ENCODE measurements around the gene POU2AF1.

The POU2AF1 gene

GRCh38 chr11:111378861-111379601 is at the start of gene POU2AF1:
Gene POU2AF1, minus strand, starts transcription at chr11:111379275. Its CDS starts 98 bp downstream, at chr11:111379177.
- no peak for DNase-seq

GRCh38 chr11:111428113-111428876 is 49.2 kb upstream of the POU2AF1 start:
- no peak for DNase-seq

- DNase-seq: no peak
Measured at GRCh38 chr11:111427471-111427912, 48.4 kb upstream of the POU2AF1 start.

- DNase-seq: no peak
Measured at GRCh38 chr11:111426617-111427016, 47.5 kb upstream of the POU2AF1 start.

- DNase-seq: no peak
Measured at GRCh38 chr11:111423250-111423615, 44.2 kb upstream of the POU2AF1 start.

DNA sequence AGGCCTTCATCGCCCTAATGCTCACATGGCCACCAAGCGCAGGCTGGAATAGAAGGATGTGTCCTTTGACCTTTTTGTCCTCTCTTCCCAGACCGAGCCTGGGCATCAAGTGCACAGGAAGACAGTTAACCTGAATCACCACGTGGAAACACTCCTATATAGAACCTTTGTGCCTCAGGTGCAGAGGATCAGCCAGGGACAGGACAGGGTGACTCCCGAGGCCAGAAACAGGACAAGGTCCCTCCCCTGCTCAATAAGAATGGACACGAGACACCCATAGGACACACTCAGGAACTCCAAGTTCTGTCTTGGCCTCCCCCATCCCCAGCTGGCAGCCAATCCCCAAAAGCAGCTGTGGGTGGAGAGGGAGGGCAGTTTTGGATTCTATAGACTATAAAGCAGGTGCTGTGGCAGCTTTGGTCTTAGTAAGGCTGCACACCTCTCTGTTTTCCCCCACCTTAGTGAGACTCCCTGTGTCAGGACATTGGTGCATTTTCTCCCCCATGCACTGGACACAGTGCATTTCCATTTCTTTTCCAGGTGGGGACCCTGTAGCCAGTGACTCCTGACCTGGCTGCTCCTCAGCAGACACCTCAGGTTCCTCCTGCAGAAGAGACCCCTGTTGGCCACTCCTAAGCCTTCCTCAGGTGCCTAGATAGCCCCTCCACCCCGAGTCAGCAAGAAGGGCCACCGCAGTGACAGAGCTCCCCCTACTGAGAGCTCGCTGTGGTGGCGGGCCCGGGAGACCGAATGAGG is 43.6 kb upstream of the POU2AF1 start:
- no peak for DNase-seq

GRCh38 chr11:111421251-111421650 is 42.2 kb upstream of the POU2AF1 start:
- DNase-seq: no peak

DNA sequence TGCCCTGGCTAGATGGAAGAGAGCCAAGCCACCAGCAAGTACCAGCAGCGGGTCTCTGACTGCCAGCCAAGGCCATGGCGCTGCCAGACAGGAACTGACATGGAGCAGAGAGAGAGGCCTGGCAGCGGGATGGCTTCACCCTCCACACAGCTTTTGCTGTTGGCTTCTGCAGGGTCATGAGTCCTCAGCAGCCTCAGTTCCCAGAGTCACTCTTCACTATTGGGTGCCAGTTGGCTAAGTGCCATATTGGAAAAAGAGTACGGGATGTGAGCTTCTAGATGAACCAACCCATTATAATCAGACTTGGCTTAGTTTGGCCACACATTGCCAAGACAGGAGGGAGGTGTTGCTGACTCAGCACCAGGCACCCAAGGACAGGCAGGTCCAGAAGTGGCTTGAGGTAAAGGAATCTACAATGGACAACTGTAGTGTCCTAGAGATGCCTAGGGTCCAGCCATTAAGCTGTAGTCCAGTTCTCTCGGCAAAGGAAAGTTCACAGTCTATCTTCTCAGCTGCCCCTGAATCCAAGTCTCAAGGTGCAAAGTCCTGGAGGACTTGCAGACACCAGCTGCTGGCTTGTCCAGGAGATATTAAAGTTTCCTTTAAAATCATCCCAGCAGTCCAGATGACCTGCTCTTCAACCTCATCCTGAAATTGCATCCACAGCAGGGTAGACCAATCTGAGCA is 40.7 kb upstream of the POU2AF1 start:
- DNase-seq: no peak

DNA sequence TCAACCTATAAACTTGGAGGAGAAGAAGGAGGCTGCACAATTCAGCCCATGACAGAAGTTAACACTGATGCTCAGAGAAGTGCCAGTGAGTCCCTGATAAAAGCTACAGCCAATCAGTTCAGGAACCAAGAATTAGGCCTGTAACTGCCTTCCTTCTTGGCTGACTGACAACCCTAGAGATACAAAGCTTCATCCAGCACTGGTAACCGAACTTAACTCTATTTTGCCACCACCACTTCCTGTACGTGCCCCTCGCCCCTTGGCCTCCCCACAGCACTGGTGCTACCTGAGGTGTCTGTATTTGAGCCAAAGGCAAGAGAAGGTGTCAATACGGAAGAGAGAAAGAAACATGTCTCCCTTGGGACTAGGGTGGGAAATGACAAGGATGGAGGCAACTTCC is 40.1 kb upstream of the POU2AF1 start:
- no peak for DNase-seq

DNA sequence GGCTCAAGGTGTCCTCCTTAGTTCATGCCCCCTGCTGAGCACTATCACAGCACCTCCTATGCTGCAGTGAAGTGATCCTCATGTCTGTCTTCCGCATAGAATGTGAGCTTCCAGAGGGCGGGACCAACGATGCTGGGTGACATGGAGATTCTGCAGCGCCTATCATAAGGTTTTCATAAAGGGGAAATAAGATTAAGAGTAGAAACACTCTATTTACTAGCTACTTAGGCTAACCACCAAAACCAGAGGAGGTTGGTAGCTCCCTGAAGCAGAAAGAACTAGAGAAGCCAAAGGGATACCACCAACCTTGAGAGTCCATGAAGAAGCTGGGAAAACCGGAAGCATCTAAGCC is 39.3 kb upstream of the POU2AF1 start:
- no peak for DNase-seq

DNA sequence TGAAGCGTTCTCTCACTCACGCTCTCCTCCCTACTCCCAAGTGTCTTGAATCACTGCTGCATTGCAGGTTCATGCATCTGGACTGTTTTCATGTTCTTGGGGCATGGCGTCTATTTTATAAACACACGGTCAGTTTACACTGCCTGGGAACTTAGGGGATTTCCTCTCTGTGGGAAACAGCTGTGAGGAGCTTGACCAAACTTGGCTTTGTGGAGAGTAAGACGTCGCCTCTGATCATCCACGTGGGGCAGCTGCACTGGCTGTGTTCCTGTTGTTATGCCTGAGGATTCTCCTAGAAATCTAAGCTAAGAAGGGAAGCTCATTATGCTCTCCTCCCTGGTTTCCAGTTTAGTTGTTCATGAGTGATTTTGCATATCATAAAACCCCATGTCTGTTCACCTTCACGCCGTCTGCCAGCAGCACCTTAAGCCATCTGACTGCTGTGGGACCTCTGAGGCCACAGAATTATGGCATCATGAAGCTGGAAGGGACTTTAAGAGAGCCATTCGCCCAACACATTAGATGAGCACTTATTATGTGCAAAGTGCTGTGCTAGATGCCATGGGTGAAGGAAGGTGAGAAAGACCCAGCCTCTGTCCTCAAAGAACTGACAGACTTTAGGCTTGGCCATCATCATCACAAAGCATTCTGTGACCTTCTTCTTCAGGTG is 38.8 kb upstream of the POU2AF1 start:
- DNase-seq: peak; percentile 23

- DNase-seq: no peak
Measured at GRCh38 chr11:111417011-111417765, 38.1 kb upstream of the POU2AF1 start.

- DNase-seq: no peak
Measured at GRCh38 chr11:111416231-111416960, 37.3 kb upstream of the POU2AF1 start.

GRCh38 chr11:111414936-111415335 is 35.9 kb upstream of the POU2AF1 start:
- no peak for DNase-seq

GRCh38 chr11:111414267-111414931 is 35.3 kb upstream of the POU2AF1 start:
- no peak for DNase-seq

DNA sequence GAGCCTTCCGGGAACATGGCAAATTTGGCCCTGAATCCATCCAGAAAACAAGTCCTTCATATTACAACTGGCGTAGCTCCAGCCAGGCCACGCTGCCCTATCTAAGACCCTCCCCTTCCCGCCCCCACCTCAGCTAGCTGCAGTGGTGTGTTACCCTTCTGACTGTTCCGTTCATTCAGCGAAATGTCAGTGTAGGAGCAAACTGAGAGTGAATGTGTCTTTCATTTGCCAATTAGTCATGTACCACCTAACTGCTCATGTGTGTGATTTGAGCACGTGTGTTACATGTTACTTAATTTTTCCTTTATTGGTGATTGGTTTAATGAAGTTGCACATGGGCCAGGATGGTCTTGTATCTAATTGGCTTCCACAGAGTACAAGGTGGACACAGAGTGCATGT is 34.8 kb upstream of the POU2AF1 start:
- DNase-seq: no peak

- no peak for DNase-seq
Measured at GRCh38 chr11:111412293-111412692, 33.2 kb upstream of the POU2AF1 start.

GRCh38 chr11:111411456-111411855 is 32.4 kb upstream of the POU2AF1 start:
- no peak for DNase-seq

DNA sequence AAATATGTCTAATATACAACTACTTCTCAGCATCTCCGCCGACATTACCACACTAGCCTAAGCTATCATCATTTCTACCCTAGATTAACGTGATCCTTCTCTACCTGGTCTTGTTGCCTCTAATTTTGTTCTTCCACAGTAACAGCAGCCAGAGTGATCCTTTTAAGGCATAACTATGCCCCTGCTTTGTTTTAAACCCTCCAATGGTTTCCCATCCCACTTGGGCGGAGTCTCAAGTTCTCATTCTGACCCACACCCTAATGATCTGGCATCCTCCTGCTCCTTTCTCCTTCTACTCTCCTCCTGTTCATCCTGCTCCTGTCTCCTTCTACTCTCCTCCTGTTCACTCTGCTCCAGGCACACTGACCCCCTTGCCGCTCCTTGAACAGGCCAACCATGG is 31.9 kb upstream of the POU2AF1 start:
- DNase-seq: no peak

- peak; percentile 86 for DNase-seq
Measured at GRCh38 chr11:111409915-111410314, 30.8 kb upstream of the POU2AF1 start.

All from MV-4-11 (cell line).